ENCODE results near the gene PERCC1.
"Not testable (repeated sequence)": the region's sequence is repeated elsewhere in the genome, so short reads cannot be mapped to it uniquely, and the experiment has no call there.

The PERCC1 gene

DNA sequence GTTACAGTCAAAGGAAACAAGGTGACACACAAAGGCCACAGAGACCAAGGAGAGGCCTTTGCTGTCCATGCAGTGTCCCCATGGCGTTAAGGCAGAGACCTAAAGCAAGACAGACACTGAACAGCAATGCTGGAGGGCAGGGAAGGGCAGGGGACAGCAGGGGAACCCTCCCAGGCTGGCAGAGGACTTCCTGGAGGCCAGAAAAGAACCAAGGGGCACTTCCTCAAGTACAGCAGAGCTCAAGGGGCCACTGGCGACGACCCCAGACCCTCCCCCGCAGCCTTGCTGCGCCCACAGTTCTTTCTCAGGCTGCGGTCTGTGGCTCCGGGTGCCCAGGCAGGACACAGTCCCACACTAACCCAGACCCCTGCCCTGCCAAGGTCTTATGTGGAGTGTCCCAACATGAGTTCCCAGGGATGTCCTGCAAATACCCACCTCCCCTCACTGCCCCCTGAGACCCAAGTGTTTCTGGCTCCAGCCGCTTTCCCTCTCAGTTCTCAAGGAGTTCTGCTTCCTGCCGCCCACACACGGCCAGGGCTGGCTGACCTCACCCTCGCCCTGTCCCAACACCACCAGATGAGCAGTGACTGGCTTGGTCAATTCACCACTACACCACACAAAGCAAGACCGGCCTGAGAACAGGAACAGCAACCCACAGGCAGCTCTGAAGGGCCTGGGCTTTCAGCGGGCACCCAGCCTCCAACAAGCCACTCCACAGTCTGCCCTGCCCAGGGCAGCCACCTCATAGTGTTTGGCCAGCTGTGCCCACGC, 39.8 kb downstream of the PERCC1 start:
- FAIRE-seq, result no peak

GRCh38 chr16:1471569-1472194, 40.8 kb downstream of the PERCC1 start:
- FAIRE-seq, result no peak

DNA sequence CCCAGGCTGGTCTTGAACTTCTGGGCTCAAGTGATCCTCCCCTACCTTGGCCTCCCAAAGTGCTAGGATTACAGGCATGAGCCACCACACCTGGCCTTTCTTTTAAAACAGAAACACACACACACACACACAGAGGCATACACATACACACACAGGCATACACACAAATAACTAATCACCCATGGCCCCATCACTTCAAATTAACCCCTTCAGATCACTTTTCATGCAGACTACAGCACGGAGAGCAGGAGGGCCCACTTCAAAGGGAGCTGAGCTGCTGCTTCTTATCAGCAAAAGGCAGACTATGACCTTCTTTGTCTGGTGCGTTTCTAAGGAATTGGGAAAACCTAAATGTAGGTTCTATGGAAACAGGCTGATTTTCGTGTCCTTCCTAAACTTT, 42.1 kb downstream of the PERCC1 start:
- no peak for FAIRE-seq

DNA sequence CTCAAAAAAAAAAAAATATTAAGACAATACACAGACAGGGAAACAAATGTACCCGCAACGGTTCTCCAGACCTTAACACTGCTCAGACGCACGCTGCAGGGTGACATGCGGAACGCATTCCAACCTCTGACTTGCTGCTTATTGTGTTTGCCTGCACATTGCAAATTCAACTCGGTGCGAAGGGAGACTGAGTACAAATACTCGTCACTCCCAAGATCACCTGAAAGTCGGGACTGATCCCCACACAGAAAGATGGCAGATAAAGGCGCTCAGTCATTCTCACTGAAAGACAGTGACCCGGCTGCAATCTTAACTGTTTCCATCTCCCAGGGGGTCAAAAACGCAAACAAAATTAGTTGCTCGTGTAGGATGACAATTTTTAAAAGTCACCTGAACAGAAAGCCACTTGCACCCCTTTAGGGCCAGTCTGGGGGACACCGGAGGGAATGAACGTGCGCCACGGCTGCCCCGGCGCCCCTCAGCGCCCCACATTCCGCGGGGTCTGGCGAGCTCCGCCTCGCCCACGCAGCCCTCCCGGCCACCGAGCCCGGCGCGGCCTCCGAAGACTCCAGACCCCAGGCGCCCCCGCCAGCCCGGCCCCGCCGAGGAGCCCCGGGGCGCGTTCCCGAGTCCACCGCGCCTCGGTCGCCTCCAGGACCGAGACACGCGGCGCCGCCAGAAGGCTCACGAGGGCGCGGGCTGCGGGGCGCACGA, 43.4 kb downstream of the PERCC1 start:
- FAIRE-seq, result no peak

DNA sequence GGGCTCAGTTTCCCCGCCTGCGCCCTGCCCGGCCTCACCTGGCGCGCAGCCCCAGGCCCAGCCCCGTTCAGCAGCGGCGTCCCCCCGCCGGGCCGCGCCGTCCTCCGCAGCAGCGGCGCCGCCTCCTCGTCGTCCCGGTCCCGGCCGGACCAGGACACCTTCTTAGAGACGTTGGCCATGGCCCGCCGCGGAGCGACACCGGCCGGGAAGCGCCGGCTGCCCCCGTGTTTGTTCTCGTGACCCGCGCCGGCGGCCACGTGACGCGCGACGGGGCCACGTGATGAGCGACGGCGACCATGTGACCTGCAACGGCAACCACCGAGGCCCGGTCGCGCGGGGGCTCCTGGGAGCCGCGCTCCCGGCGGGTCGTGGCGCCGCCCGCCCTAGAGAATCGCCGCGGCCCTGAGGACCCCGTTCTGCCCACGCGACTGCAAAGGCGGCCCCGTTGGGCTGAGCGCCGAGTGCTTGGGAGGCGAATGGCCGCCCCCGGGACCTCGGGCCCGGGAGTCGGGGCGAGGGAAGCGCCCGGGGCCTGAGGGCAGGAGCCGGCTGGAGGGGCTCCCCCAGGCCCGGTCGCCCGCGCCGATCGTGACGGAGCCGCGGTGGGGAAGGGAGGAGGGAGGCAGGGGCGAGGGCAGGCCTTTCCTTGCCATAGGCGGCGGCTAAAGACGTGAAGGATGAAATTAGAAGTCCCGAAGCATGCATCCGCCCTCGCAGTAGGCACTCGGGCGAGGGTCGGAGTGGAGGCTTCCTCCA, 44.1 kb downstream of the PERCC1 start, which contains the start of gene CLCN7:
Gene CLCN7, minus strand, starts transcription at position 233 of the 756 bp plus-strand sequence. Its CDS starts 54 bp downstream, at position 179.
- no peak for FAIRE-seq

- no peak for FAIRE-seq
These were observed 44.8 kb downstream of the PERCC1 start for GRCh38 chr16:1475552-1476114.

DNA sequence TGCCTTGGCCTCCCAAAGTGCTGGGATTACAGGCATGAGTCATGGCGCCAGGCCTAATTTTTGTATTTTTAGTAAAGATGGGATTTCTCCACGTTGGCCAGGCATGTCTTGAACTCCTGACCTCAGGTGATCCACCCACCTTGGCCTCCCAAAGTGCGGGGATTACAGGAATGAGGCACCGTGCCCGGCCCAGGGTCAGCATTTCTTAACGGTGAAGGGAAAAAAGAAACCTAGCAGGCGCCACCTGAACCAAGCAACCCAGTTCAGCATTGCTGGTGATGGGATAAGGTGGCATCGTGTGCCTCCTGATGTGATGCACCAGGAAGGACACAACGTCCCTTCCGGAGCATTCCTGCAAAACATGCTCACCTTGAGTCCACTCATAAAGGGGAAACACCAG, 46.2 kb downstream of the PERCC1 start:
- no peak for FAIRE-seq

GRCh38 chr16:1478937-1479336, 48.1 kb downstream of the PERCC1 start:
- FAIRE-seq, result not testable (repeated sequence)

DNA sequence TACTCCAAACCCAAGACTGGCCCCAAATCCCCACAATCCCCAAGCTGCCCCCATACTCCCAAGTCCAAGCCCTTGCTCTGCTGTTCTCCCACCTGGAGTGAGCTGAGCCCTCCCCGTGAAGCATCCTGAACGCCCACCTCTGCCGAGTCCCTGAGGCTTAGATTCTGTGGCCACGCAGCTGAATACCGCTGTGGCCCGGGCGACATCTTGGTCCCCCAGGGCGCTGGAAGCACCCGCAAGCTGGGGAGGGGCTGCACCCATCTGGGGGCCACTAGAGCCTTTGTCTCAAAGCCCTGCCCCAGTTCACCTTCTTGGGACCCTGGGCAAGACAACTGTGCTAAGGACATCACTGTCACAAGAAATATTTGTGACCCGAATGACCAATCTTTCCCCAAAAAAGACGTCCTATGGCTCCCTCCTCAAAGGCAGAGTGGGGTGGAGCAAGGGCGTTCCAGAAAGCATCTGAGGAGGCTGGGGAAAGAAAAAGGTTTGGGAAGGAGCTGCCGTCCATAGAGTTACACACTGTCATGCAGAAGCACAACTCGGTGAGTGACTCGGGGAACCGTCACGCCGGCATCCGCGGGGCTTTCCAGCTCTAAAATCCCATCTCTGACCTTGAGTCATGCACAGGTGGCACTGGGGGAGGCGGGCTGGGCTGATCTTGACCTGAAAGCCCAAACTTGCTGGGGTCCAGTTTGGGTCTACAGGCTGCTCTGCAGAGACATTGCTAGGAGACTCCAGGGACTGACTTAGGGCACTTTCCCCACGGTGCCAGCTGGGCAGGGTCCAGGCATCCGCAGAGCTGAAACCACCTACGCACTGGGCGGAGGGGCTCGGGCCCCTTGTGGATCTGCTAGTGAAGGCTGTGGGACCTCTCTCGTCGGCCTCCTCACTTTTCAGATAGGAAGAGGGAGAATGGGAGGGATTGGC, 51.3 kb downstream of the PERCC1 start:
- no peak for FAIRE-seq
